Right atrium auricular region (tissue), 2 donors: ENCODE data around the gene ISCU. TPM values are rescaled to one million over a fixed set of nuclear protein-coding genes. Genes with fewer than 3 reads are reported as not detected.
"Not testable (repeated sequence)": the region's sequence is repeated elsewhere in the genome, so short reads cannot be mapped to it uniquely, and the experiment has no call there.

Source experiments
- DNase-seq: peaks from one replicate; pipeline ENCODE4 v3.0.0-alpha.2; 2019; ENCODE audit warnings: low spot score
- H3K27ac ChIP-seq, 2 donors: fragments of 200-600 bp; sonication (generic); 1 replicate in 1 of 2; 2 replicates in 1 of 2; pipeline ENCODE4 v1.5.1; 2016 to 2019
- H3K27me3 ChIP-seq, 2 donors: fragments of 200-600 bp; sonication (generic); one replicate each; pipeline versions ENCODE4 v1.5.1 to v1.6.0; 2017 to 2019
- H3K36me3 ChIP-seq: fragments of 200-600 bp; sonication (generic); one replicate; pipeline ENCODE4 v1.5.1; 2016
- H3K4me1 ChIP-seq, 2 donors: fragments of 200-600 bp; sonication (generic); one replicate each; pipeline versions ENCODE4 v1.5.1 to v1.6.0; 2017 to 2019
- H3K4me3 ChIP-seq, 2 donors: fragments of 200-600 bp; sonication (generic); 1 replicate in 1 of 2; 2 replicates in 1 of 2; pipeline ENCODE4 v1.5.1; 2017 to 2019; ENCODE audit warnings: mild to moderate bottlenecking in 1 of 2, moderate library complexity in 1 of 2
- H3K9me3 ChIP-seq, 2 donors: fragments of 200-600 bp; sonication (generic); one replicate each; pipeline ENCODE4 v1.5.1; 2019
- total RNA-seq, 2 donors: library from RNA; depleted of rRNA; stranded (reverse); fragments of >200 nt; gene quantifications; one replicate each; pipeline ENCODE4 v1.1.0, GENCODE V29; 2016
- TF ChIP-seq, protein P1 (sequence below), 2 donors: fragments of 200-600 bp; sonication (generic); IDR thresholded peaks; one replicate each; pipeline ENCODE4 v1.5.1; 2019; ENCODE audit warnings: antibody characterized with exemption in 2 of 2

ISCU gene
- total RNA-seq, 2 donors from 2014 or later: 421 to 433 TPM

DNA sequence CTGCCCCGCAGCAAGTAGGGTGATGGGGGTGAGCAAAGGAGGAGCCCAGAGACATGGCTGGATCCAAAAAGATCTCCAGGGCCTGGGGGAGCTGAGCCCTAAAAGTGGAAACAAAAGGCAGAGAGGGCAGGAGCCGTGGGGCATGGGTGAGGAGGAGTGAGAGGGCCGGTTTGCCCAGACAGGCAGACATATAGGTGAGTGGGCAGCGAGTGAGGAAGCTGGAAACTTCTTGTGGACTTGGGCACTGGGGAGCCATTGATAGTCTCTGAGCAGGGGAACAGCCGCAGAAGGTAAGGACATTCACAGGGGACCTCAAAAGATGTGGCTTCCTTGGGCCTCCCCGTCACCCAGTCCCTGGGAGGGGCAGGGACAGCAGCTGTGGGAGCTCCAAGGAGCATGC lies 52.2 kb downstream of the ISCU start:
- Histone ChIP-seq H3K27ac (no peak overlapping the region), H3K4me3 (no peak overlapping the region), H3K9me3 (no peaks in the 10 kb centered on the region), H3K4me1 (peaks cover 0 to 18% of the 10 kb centered on the region in 2 donors), H3K27me3 (no peaks in the 10 kb centered on the region), H3K36me3 (no peaks in the 10 kb centered on the region)
- no peak for DNase-seq
- TF ChIP-seq, protein P1, sequence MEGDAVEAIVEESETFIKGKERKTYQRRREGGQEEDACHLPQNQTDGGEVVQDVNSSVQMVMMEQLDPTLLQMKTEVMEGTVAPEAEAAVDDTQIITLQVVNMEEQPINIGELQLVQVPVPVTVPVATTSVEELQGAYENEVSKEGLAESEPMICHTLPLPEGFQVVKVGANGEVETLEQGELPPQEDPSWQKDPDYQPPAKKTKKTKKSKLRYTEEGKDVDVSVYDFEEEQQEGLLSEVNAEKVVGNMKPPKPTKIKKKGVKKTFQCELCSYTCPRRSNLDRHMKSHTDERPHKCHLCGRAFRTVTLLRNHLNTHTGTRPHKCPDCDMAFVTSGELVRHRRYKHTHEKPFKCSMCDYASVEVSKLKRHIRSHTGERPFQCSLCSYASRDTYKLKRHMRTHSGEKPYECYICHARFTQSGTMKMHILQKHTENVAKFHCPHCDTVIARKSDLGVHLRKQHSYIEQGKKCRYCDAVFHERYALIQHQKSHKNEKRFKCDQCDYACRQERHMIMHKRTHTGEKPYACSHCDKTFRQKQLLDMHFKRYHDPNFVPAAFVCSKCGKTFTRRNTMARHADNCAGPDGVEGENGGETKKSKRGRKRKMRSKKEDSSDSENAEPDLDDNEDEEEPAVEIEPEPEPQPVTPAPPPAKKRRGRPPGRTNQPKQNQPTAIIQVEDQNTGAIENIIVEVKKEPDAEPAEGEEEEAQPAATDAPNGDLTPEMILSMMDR (IDR thresholded peaks at IDR 0.05): no peak

DNA sequence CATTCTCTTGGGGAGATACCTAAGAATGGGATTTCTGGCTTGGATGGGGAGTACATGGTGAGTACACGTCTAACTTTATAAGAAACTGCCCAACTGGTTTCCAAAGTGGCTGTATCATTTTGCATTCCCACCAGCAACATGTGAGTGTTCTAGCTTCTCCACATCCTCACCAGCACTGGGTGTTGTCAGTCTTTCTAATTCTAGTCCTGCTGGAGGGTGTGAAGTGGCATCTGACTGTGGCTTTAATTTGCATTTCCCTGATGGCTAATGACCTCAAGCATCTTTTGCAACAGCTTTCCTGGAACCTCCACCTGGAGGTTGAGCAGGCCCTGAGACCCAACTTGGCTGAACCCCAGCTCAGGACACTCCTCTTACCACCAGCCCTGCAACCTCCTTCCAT lies 53.5 kb downstream of the ISCU start:
- H3K27me3 ChIP-seq: no peaks in the 10 kb centered on the region
- H3K27ac ChIP-seq: no peak overlapping the region
- no peak for DNase-seq
- H3K4me1 ChIP-seq: peaks cover 0 to 12% of the 10 kb centered on the region in 2 donors
- TF ChIP-seq, protein P1 (IDR thresholded peaks at IDR 0.05): no peak
- no peak overlapping the region for H3K4me3 ChIP-seq
- no peaks in the 10 kb centered on the region for H3K36me3 ChIP-seq
- no peaks in the 10 kb centered on the region for H3K9me3 ChIP-seq

DNA sequence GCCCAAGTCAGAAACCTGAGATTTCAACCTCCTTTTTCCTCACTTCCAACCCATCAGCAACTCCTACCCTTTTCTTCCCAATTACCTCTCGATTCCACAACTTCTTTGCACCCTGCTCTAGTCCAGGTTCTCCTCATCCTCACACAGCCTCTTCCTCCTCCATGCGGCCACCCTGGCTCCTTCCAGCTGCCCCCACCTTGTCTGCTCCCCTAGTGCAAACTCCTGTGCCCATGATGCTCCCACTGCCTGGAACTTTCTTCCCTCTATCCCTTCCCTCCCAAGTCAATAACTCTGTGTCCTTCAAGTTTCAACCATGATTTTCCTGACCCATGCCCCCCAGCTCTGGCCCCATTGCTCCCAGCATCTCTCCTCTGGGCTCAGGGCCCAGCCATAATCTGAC lies 54.0 kb downstream of the ISCU start:
- H3K4me3 ChIP-seq: no peak overlapping the region
- TF ChIP-seq, protein P1 (IDR thresholded peaks at IDR 0.05): no peak
- H3K27me3 ChIP-seq: no peaks in the 10 kb centered on the region
- DNase-seq: no peak
- no peaks in the 10 kb centered on the region for H3K9me3 ChIP-seq
- peaks cover 0 to 12% of the 10 kb centered on the region in 2 donors for H3K4me1 ChIP-seq
- no peak overlapping the region for H3K27ac ChIP-seq
- no peaks in the 10 kb centered on the region for H3K36me3 ChIP-seq

DNA sequence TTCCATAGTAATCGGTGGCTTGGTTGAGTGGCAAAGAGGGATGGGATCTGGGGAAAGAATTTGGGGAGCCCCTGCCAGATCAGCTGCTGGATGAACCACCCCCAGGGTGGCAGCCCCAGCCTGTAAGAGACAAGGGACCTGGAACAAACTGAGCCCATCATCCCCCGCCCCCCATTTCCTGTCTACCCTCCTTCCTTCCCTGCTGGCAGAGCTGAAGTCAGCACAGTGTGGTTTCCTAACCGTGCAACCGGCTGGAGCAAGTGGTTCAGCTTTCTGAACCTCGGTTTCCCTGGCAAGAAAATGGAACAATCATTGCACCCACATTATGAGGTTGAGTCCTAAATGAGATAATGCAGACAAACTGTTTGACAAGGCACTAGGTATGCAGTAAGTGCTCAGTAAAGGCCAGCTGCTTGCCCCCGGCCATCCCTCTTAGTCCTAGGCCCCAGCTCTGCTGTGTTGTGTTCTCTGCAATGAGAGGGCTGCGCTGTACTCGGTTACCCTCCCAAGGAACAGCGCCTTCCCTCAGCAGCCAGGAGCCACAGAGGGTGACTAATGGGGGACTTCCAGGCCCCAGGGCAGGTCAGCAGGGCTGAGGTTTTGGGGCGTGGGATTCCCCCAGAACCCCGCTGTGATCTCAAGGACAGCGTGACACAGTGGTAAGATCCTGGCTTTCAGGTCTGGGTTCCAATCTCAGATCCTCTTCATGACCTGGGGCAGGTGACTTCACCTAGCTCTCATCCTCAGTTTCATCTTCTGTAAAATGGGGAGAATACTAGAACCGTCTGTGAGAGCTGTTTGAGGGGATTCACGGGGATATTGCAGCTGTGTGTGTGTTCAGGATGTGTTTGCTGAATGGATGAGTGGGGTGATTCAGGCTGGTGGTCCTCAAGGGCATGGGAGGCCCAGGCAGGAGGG lies 54.8 kb downstream of the ISCU start:
- Histone ChIP-seq H3K4me1 (peaks cover 0 to 18% of the 10 kb centered on the region in 2 donors), H3K27ac (no peak overlapping the region), H3K9me3 (no peaks in the 10 kb centered on the region), H3K4me3 (no peak overlapping the region), H3K36me3 (no peaks in the 10 kb centered on the region), H3K27me3 (no peaks in the 10 kb centered on the region)
- DNase-seq: no peak
- TF ChIP-seq, protein P1 (IDR thresholded peaks at IDR 0.05): no peak

DNA sequence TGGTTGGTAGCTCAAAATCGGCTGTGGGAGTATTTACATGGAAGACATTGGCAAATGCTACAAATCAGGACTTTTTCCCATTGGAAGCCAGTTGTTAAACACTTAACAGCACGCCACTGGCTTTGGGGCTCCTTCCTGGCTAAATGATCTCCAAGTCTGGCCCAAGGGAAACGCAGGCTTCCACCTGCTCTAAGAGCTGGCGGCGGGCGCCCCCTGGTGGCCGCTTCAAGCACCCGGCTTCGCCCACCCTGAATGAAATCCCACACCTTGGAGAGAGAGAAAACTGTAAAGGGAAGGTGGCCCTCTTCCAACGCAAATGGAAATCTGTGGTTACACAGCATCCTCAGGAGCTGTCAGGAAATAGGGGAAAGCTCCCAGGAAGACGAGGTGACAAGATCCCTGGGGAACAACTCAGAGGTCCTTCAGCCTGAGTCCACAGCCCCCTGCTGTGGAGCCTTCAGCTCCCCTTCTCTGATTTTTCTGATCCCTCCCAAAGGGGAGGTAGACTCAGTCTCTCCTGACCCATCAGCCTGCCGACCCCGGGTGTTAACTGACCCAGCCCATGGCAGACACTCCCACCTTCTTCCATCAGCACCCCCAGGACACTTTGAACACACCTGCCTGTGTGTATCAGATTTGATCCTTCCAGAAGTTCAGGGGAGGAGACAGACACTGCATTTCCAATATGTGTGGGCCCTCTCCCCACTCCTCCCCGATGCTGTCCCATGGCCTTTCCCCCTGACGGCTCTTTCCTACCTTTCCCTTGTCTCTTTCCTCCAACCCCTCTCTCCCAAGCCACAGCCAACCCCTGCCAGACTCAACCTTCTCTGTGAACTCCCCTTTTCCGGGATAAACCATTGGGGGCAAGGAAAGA lies 55.9 kb downstream of the ISCU start:
- peak; percentile 88 for DNase-seq
- H3K4me3 ChIP-seq: no peak overlapping the region
- TF ChIP-seq, protein P1 (IDR thresholded peaks at IDR 0.05): peak; percentile 90 to 98
- no peaks in the 10 kb centered on the region for H3K27me3 ChIP-seq
- H3K27ac ChIP-seq: no peak overlapping the region
- peaks cover 0 to 28% of the 10 kb centered on the region in 2 donors for H3K4me1 ChIP-seq
- no peaks in the 10 kb centered on the region for H3K9me3 ChIP-seq
- no peaks in the 10 kb centered on the region for H3K36me3 ChIP-seq

DNA sequence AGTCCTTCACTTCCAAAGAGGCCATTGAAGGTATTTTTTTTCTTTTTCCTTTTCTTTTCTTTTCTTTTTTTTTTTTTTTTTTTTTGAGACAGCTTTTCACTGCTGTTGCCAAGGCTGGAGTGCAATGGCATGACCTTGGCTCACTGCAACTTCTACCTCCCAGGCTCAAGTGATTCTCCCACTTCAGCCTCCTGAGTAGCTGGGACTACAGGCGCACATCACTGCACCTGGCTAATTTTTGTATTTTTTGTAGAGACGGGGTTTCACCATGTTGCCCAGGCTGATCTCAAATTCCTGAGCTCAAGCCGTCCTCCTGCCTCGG lies 56.5 kb downstream of the ISCU start:
- H3K4me1 ChIP-seq: peaks cover 0 to 28% of the 10 kb centered on the region in 2 donors
- not testable (repeated sequence) for H3K4me3 ChIP-seq, DNase-seq, H3K36me3 ChIP-seq, H3K9me3 ChIP-seq, H3K27ac ChIP-seq, H3K27me3 ChIP-seq
